ENCODE measurements around the gene FILIP1L. TPM values are rescaled to one million over a fixed set of nuclear protein-coding genes. Genes with fewer than 3 reads are reported as not detected.
A peak's percentile ranks its signal among the peaks of the same experiment; 100 is the strongest.

The FILIP1L gene
- total and polyA plus RNA-seq, 11 donors, result 18.2 to 120 (median 77.3) TPM

- TF ChIP-seq, protein P1, sequence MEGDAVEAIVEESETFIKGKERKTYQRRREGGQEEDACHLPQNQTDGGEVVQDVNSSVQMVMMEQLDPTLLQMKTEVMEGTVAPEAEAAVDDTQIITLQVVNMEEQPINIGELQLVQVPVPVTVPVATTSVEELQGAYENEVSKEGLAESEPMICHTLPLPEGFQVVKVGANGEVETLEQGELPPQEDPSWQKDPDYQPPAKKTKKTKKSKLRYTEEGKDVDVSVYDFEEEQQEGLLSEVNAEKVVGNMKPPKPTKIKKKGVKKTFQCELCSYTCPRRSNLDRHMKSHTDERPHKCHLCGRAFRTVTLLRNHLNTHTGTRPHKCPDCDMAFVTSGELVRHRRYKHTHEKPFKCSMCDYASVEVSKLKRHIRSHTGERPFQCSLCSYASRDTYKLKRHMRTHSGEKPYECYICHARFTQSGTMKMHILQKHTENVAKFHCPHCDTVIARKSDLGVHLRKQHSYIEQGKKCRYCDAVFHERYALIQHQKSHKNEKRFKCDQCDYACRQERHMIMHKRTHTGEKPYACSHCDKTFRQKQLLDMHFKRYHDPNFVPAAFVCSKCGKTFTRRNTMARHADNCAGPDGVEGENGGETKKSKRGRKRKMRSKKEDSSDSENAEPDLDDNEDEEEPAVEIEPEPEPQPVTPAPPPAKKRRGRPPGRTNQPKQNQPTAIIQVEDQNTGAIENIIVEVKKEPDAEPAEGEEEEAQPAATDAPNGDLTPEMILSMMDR (IDR thresholded peaks at IDR 0.05), result no peak
- TF ChIP-seq POLR2A (IDR thresholded peaks at IDR 0.05), result no peak
- no peak for DNase-seq
- H3K27me3 ChIP-seq, result no peaks in the 10 kb centered on the region
- ATAC-seq, result no peak
- intact Hi-C loops (cut with DNase I), result loop anchor here in 2 of 10 donors (10.0 kb wide), 1 partner anchor 57 kb away; no protein-coding TSS in a partner anchor
- no peaks in the 10 kb centered on the region for H3K9me3 ChIP-seq
- H3K27ac ChIP-seq, result no peak overlapping the region
- H3K4me1 ChIP-seq, result peaks cover 0 to 52% (median 38%) of the 10 kb centered on the region in 12 donors
- no peaks in the 10 kb centered on the region for H3K36me3 ChIP-seq
- WGBS, 4 donors, result 31 to 55% (median 35%) methylated on average over 3 of the region's 3 CpGs
- no peak overlapping the region for H3K4me3 ChIP-seq
Observed at GRCh38 chr3:99947356-99947755, 166.9 kb downstream of the FILIP1L start.

GRCh38 chr3:99945328-99945995, 168.8 kb downstream of the FILIP1L start:
- no peak overlapping the region for H3K4me3 ChIP-seq
- TF ChIP-seq, protein P1 (IDR thresholded peaks at IDR 0.05), result no peak
- TF ChIP-seq POLR2A (IDR thresholded peaks at IDR 0.05), result no peak
- 31 to 41% (median 35%) methylated on average over 5 of the region's 5 CpGs for WGBS, 4 donors
- peak overlapping the region in 10 of 12 donors; percentile 3 to 79 (median 28) for H3K27ac ChIP-seq
- no peaks in the 10 kb centered on the region for H3K9me3 ChIP-seq
- peak; percentile 44 to 62 (median 54) for ATAC-seq
- peak in 2 of 5 donors; percentile 37 to 41 for DNase-seq
- H3K36me3 ChIP-seq, result no peaks in the 10 kb centered on the region
- H3K27me3 ChIP-seq, result no peaks in the 10 kb centered on the region
- intact Hi-C loops (cut with DNase I), result loop anchor here in 2 of 10 donors (10.0 kb wide), 1 partner anchor 59 kb away; no protein-coding TSS in a partner anchor
- H3K4me1 ChIP-seq, result peaks cover 0 to 52% (median 39%) of the 10 kb centered on the region in 12 donors

- H3K27me3 ChIP-seq, result no peaks in the 10 kb centered on the region
- H3K4me3 ChIP-seq, result no peak overlapping the region
- no peaks in the 10 kb centered on the region for H3K9me3 ChIP-seq
- no peaks in the 10 kb centered on the region for H3K36me3 ChIP-seq
- DNase-seq, result no peak
- H3K4me1 ChIP-seq, result peaks cover 0 to 59% (median 42%) of the 10 kb centered on the region in 12 donors
- H3K27ac ChIP-seq, result peak overlapping the region in 9 of 12 donors; percentile 2 to 79 (median 30)
- 58 to 68% (median 61%) methylated on average over 4 of the region's 4 CpGs for WGBS, 4 donors
- intact Hi-C loops (cut with DNase I), result loop anchor here in 3 of 10 donors (5.0 to 10.0 kb wide), 2 partner anchors 61 to 88 kb away; no protein-coding TSS in a partner anchor
- peak; percentile 48 to 87 (median 75) for ATAC-seq
- TF ChIP-seq POLR2A (IDR thresholded peaks at IDR 0.05), result no peak
- TF ChIP-seq, protein P1 (IDR thresholded peaks at IDR 0.05), result no peak
Observed at GRCh38 chr3:99943931-99944761, 170.2 kb downstream of the FILIP1L start.

- no peak for TF ChIP-seq POLR2A (IDR thresholded peaks at IDR 0.05)
- TF ChIP-seq, protein P1 (IDR thresholded peaks at IDR 0.05), result no peak
- H3K27me3 ChIP-seq, result no peaks in the 10 kb centered on the region
- 86 to 93% (median 89%) methylated on average over 1 of the region's 1 CpG for WGBS, 4 donors
- no peak for DNase-seq
- no peak overlapping the region for H3K4me3 ChIP-seq
- H3K27ac ChIP-seq, result peak overlapping the region in 2 of 12 donors; percentile 33 to 66
- no peak for ATAC-seq
- H3K36me3 ChIP-seq, result no peaks in the 10 kb centered on the region
- intact Hi-C loops (cut with DNase I), result loop anchor here in 3 of 10 donors (5.0 to 10.0 kb wide), 2 partner anchors 64 to 91 kb away; no protein-coding TSS in a partner anchor
- H3K4me1 ChIP-seq, result peaks cover 4 to 58% (median 48%) of the 10 kb centered on the region in 12 donors
- no peaks in the 10 kb centered on the region for H3K9me3 ChIP-seq
Observed at GRCh38 chr3:99941211-99941610, 173.1 kb downstream of the FILIP1L start.

Measured in heart left ventricle (tissue), 16 donors.